ENCODE measurements around the gene DMD.
"Not testable (repeated sequence)": the region's sequence is repeated elsewhere in the genome, so short reads cannot be mapped to it uniquely, and the experiment has no call there.

Gene DMD

GRCh38 chrX:31981546-31982062 lies 1229.7 kb downstream of the DMD start:
- no peak for DNase-seq

- DNase-seq = no peak
These were observed 1241.6 kb downstream of the DMD start for GRCh38 chrX:31969714-31970113.

GRCh38 chrX:31962256-31962655 lies 1249.1 kb downstream of the DMD start:
- DNase-seq = no peak

GRCh38 chrX:31934842-31935370 lies 1276.4 kb downstream of the DMD start:
- no peak for DNase-seq

- DNase-seq = no peak
These were observed 1277.3 kb downstream of the DMD start for GRCh38 chrX:31934015-31934414.

GRCh38 chrX:31932769-31933168 lies 1278.6 kb downstream of the DMD start:
- DNase-seq = no peak

- not testable (repeated sequence) for DNase-seq
These were observed 1279.0 kb downstream of the DMD start for GRCh38 chrX:31932320-31932719.

- no peak for DNase-seq
These were observed 1280.1 kb downstream of the DMD start for GRCh38 chrX:31931225-31931624.

GRCh38 chrX:31929366-31929765 lies 1282.0 kb downstream of the DMD start:
- DNase-seq = no peak

GRCh38 chrX:31921236-31921635 lies 1290.1 kb downstream of the DMD start:
- no peak for DNase-seq

- no peak for DNase-seq
These were observed 1301.3 kb downstream of the DMD start for GRCh38 chrX:31909850-31910572.

GRCh38 chrX:31894152-31894551 lies 1317.2 kb downstream of the DMD start:
- no peak for DNase-seq

GRCh38 chrX:31893525-31893924 lies 1317.8 kb downstream of the DMD start:
- peak in 1 of 4 experiments; percentile 0 for DNase-seq

GRCh38 chrX:31889088-31889487 lies 1322.3 kb downstream of the DMD start:
- no peak for DNase-seq

- DNase-seq = no peak
These were observed 1326.8 kb downstream of the DMD start for GRCh38 chrX:31884535-31884934.

- no peak for DNase-seq
These were observed 1339.3 kb downstream of the DMD start for GRCh38 chrX:31872007-31872406.

GRCh38 chrX:31870267-31870666 lies 1341.1 kb downstream of the DMD start:
- DNase-seq = no peak

GRCh38 chrX:31860686-31861085 lies 1350.7 kb downstream of the DMD start:
- DNase-seq = no peak

GRCh38 chrX:31858915-31859314 lies 1352.4 kb downstream of the DMD start:
- DNase-seq = no peak

GRCh38 chrX:31854716-31855115 lies 1356.6 kb downstream of the DMD start:
- no peak for DNase-seq

- no peak for DNase-seq
These were observed 1359.6 kb downstream of the DMD start for GRCh38 chrX:31851761-31852160.

GRCh38 chrX:31847773-31848172 lies 1363.6 kb downstream of the DMD start:
- DNase-seq = no peak

- DNase-seq = no peak
These were observed 1366.3 kb downstream of the DMD start for GRCh38 chrX:31845003-31845402.

GRCh38 chrX:31838617-31839016 lies 1372.7 kb downstream of the DMD start:
- DNase-seq = no peak

All from suppressor macrophage (primary cell).